Upper lobe of left lung (tissue), 6 donors: Measurements from ENCODE around the gene STBD1. TPM values are rescaled to one million over a fixed set of nuclear protein-coding genes. Genes with fewer than 3 reads are reported as not detected.
A peak's percentile ranks its signal among the peaks of the same experiment; 100 is the strongest.
"Not testable (repeated sequence)": the region's sequence is repeated elsewhere in the genome, so short reads cannot be mapped to it uniquely, and the experiment has no call there.

Experiments
- ATAC-seq, 2 donors: fragments of 200-7000 bp; cut with Tn5 transposase; one replicate each; pipeline ENCODE4 v1.9.1; 2022; ENCODE audit warnings: mild to moderate bottlenecking in 2 of 2, moderate library complexity in 2 of 2; ENCODE audit not compliant: low FRiP score in 2 of 2
- DNase-seq, 2 donors: peaks; one replicate each; pipeline ENCODE4 v3.0.0-alpha.2; 2019 to 2020
- H3K27ac ChIP-seq, 4 donors: fragments of 200-600 bp; sonication (generic); one replicate each; pipeline ENCODE4 v1.5.1; 2016 to 2019
- H3K27me3 ChIP-seq, 4 donors: fragments of 200-600 bp; sonication (generic); one replicate each; pipeline ENCODE4 v1.5.1; 2017 to 2019
- H3K36me3 ChIP-seq, 4 donors: fragments of 200-600 bp; sonication (generic); one replicate each; pipeline ENCODE4 v1.5.1; 2016 to 2019
- H3K4me1 ChIP-seq, 4 donors: fragments of 200-600 bp; sonication (generic); one replicate each; pipeline ENCODE4 v1.5.1; 2018 to 2019
- H3K4me3 ChIP-seq, 4 donors: fragments of 200-600 bp; sonication (generic); one replicate each; pipeline ENCODE4 v1.5.1; 2017 to 2019; ENCODE audit warnings: mild to moderate bottlenecking in 2 of 4, moderate library complexity in 1 of 4
- H3K9me3 ChIP-seq, 4 donors: fragments of 200-600 bp; sonication (generic); one replicate each; pipeline ENCODE4 v1.5.1; 2018 to 2019
- CTCF ChIP-seq, 6 experiments: fragments of 450-650 bp in 4 of 6; fragments of 200-600 bp in 2 of 6; sonication (generic) in 2 of 6; IDR thresholded peaks; one replicate each; pipeline ENCODE4 v1.5.1; 2016 to 2019; ENCODE audit warnings: antibody characterized with exemption in 6 of 6
- EP300 ChIP-seq, 4 donors: sonication (generic); formaldehyde crosslinking; IDR thresholded peaks; one replicate each; pipeline ENCODE4 v1.5.1; 2017; ENCODE audit warnings: antibody characterized with exemption in 4 of 4, control low read depth in 2 of 4
- POLR2A ChIP-seq, 4 donors: fragments of 450-650 bp; IDR thresholded peaks; one replicate each; pipeline ENCODE4 v1.5.1; 2016 to 2017; ENCODE audit warnings: antibody characterized with exemption in 4 of 4, mild to moderate bottlenecking in 2 of 4
- POLR2AphosphoS5 ChIP-seq, 2 donors: sonication (generic); formaldehyde crosslinking; IDR thresholded peaks; one replicate each; pipeline ENCODE4 v1.5.1; 2017; ENCODE audit warnings: antibody characterized with exemption in 2 of 2
- WGBS, 2 donors: methylation state at CpG; one replicate each; pipeline ENCODE4 v1.1.5; 2017 to 2018; 5-methylcytosine and 5-hydroxymethylcytosine counted together
- total RNA-seq, 6 donors: library from RNA; depleted of rRNA in 4 of 6; stranded (reverse); fragments of >200 nt in 4 of 6; gene quantifications; one replicate each; pipeline versions ENCODE4 v1.1.0 to v1.2.1, GENCODE V29; 2016 to 2021
- donor health status: DM: no; HTN: no; CAD: no; lungs with moderate emphysema.
- donor health status: DM: no; HTN: yes; CAD: no; lungs with severe emphysema.

STBD1 gene
- total RNA-seq, 6 donors from 2014 or later, result 3.6 to 14.2 (median 5.7) TPM

DNA sequence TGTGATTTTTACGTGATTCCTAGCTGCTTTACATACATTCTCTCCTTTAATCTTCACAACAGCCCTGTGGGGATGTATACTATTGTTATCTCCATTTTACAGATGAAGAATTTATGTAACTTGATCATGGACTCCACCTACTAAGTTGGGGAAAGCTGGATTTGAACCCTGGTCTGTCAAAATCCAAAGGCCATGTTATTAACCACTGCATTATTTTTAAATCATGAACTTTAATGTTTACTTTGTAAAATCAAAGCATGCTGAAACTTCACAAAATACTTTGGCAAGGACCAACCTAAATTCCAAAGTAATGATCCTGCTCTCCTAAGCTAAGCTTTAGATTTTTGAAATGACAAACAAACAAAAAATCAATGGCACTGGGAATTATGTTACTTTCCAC lies 28.9 kb upstream of the STBD1 start:
- Histone ChIP-seq H3K27me3 (no peaks in the 10 kb centered on the region), H3K4me3 (no peak overlapping the region), H3K27ac (no peak overlapping the region), H3K36me3 (no peaks in the 10 kb centered on the region), H3K4me1 (peaks cover 0 to 4% (median 0%) of the 10 kb centered on the region in 4 donors), H3K9me3 (no peaks in the 10 kb centered on the region)
- DNase-seq, result no peak
- 81 to 86% methylated on average over 1 of the region's 1 CpG for WGBS, 2 donors
- TF ChIP-seq EP300 (IDR thresholded peaks at IDR 0.05) (no peak), POLR2AphosphoS5 (IDR thresholded peaks at IDR 0.05) (no peak), POLR2A (IDR thresholded peaks at IDR 0.05) (no peak), CTCF (IDR thresholded peaks at IDR 0.05) (no peak)
- no peak for ATAC-seq

DNA sequence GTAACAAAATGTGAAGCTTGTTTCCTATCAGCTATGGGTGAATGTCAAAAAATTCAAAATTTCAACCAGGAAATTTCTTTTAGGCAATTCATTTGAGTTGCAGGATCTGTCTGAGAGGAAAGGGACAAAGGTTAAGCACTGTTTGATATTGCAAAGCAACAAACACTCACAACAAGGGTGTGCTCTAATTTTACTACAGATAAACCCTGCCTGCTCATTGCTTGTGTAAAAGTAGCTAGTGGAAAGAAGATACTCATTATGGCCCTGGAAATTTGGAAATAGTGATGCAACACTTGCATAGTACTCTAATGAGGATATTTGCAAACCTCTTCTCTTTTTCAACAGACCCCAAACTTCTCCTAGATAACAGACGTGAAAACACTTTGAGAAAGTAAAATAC lies 27.9 kb upstream of the STBD1 start:
- 32 to 40% methylated on average over 1 of the region's 1 CpG for WGBS, 2 donors

DNA sequence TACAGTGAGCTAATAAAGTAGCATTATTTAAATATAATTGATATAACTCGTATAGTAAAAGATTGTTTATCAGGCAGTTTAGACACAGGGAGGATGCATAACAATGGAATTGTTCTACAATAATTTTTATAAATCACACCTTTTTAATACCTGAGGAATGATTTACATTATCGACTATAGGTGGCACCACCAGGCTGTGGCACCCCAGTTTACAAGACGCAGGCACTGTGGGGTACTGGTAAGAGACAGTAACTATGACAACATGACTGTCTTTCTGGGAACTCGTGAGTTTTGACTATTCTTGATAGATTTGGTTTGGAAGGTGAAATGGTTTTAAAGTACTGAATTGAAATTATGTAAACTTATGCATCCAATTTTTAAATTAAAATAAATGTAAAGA lies 27.1 kb upstream of the STBD1 start:
- no peak for DNase-seq
- H3K36me3 ChIP-seq, result no peaks in the 10 kb centered on the region
- 76 to 85% methylated on average over 4 of the region's 4 CpGs for WGBS, 2 donors

More for the DNA sequence above, 27.9 kb upstream of the STBD1 start:
- Histone ChIP-seq H3K4me1 (peaks cover 0 to 4% (median 0%) of the 10 kb centered on the region in 4 donors), H3K9me3 (no peaks in the 10 kb centered on the region), H3K27me3 (no peaks in the 10 kb centered on the region), H3K4me3 (no peak overlapping the region), H3K36me3 (no peaks in the 10 kb centered on the region), H3K27ac (no peak overlapping the region)
- ATAC-seq, result no peak
- no peak for DNase-seq
- no peak for TF ChIP-seq CTCF (IDR thresholded peaks at IDR 0.05)
- TF ChIP-seq POLR2A (IDR thresholded peaks at IDR 0.05), result no peak
- TF ChIP-seq EP300 (IDR thresholded peaks at IDR 0.05), result no peak
- no peak for TF ChIP-seq POLR2AphosphoS5 (IDR thresholded peaks at IDR 0.05)

GRCh38 chr4:76280488-76281441 lies 25.8 kb upstream of the STBD1 start:
- no peak for TF ChIP-seq POLR2A (IDR thresholded peaks at IDR 0.05)
- TF ChIP-seq CTCF (IDR thresholded peaks at IDR 0.05), result no peak
- TF ChIP-seq EP300 (IDR thresholded peaks at IDR 0.05), result no peak
- no peak for TF ChIP-seq POLR2AphosphoS5 (IDR thresholded peaks at IDR 0.05)

More for the DNA sequence above, 27.1 kb upstream of the STBD1 start:
- Histone ChIP-seq H3K4me1 (peaks cover 0 to 4% (median 0%) of the 10 kb centered on the region in 4 donors), H3K9me3 (no peaks in the 10 kb centered on the region), H3K4me3 (no peak overlapping the region), H3K27ac (no peak overlapping the region), H3K27me3 (no peaks in the 10 kb centered on the region)
- no peak for TF ChIP-seq POLR2AphosphoS5 (IDR thresholded peaks at IDR 0.05)
- no peak for TF ChIP-seq POLR2A (IDR thresholded peaks at IDR 0.05)
- TF ChIP-seq CTCF (IDR thresholded peaks at IDR 0.05), result no peak
- ATAC-seq, result no peak

GRCh38 chr4:76281594-76281993 lies 24.9 kb upstream of the STBD1 start:
- H3K27me3 ChIP-seq, H3K4me1 ChIP-seq, DNase-seq, H3K27ac ChIP-seq, ATAC-seq, H3K4me3 ChIP-seq, H3K9me3 ChIP-seq, H3K36me3 ChIP-seq: not testable (repeated sequence)
- 60 to 79% methylated on average over 6 of the region's 6 CpGs for WGBS, 2 donors

More at GRCh38 chr4:76280488-76281441, 25.8 kb upstream of the STBD1 start:
- no peaks in the 10 kb centered on the region for H3K27me3 ChIP-seq
- no peak for DNase-seq
- peaks cover 0 to under 1% (median 0%) of the 10 kb centered on the region in 4 donors for H3K9me3 ChIP-seq
- WGBS, 2 donors, result 81 to 85% methylated on average over 6 of the region's 6 CpGs
- H3K4me3 ChIP-seq, result no peak overlapping the region
- H3K36me3 ChIP-seq, result no peaks in the 10 kb centered on the region
- peak overlapping the region in 1 of 4 donors; percentile 35 for H3K27ac ChIP-seq
- H3K4me1 ChIP-seq, result peaks cover 0 to 4% (median 0%) of the 10 kb centered on the region in 4 donors
- ATAC-seq, result peak in 1 of 2 donors; percentile 43
